Measurements from ENCODE around the gene KRT9.
"Not testable (repeated sequence)": the region's sequence is repeated elsewhere in the genome, so short reads cannot be mapped to it uniquely, and the experiment has no call there.

Gene KRT9

GRCh38 chr17:41600318-41600717 is 28.5 kb upstream of the KRT9 start:
- no peak for DNase-seq

GRCh38 chr17:41599680-41600079 is 27.8 kb upstream of the KRT9 start:
- DNase-seq = no peak

GRCh38 chr17:41595585-41595984 is 23.7 kb upstream of the KRT9 start:
- DNase-seq = no peak

GRCh38 chr17:41594363-41594915 is 22.6 kb upstream of the KRT9 start:
- no peak for DNase-seq

GRCh38 chr17:41593306-41593981 is 21.6 kb upstream of the KRT9 start:
- no peak for DNase-seq

- DNase-seq = no peak
Observed at GRCh38 chr17:41592601-41593305, 20.9 kb upstream of the KRT9 start.

GRCh38 chr17:41589301-41589700 is 17.4 kb upstream of the KRT9 start:
- no peak for DNase-seq

GRCh38 chr17:41588126-41588810 is 16.4 kb upstream of the KRT9 start:
- DNase-seq = no peak

- DNase-seq = no peak
Observed at GRCh38 chr17:41586863-41587495, 15.1 kb upstream of the KRT9 start, which contains the start of gene KRT14. KRT14 (minus strand) TSS chr17:41586895; CDS start chr17:41586834, 61 bp downstream.

GRCh38 chr17:41585301-41586056 is 13.6 kb upstream of the KRT9 start:
- DNase-seq = no peak

- not testable (repeated sequence) for DNase-seq
Observed at GRCh38 chr17:41584331-41584927, 12.6 kb upstream of the KRT9 start.

GRCh38 chr17:41583137-41584127 is 11.6 kb upstream of the KRT9 start:
- no peak for DNase-seq

- not testable (repeated sequence) for DNase-seq
Observed at GRCh38 chr17:41582061-41582968, 10.5 kb upstream of the KRT9 start.

GRCh38 chr17:41581366-41582060 is 9.7 kb upstream of the KRT9 start:
- DNase-seq = no peak

GRCh38 chr17:41580687-41581365 is 9.0 kb upstream of the KRT9 start:
- no peak for DNase-seq

- no peak for DNase-seq
Observed at GRCh38 chr17:41580244-41580575, 8.4 kb upstream of the KRT9 start.

- DNase-seq = peak; percentile 58
Observed at GRCh38 chr17:41579484-41580243, 7.8 kb upstream of the KRT9 start.

- no peak for DNase-seq
Observed at GRCh38 chr17:41578971-41579370, 7.1 kb upstream of the KRT9 start.
